Measurements from ENCODE around the gene SARDH. TPM values are rescaled to one million over a fixed set of nuclear protein-coding genes. Genes with fewer than 3 reads are reported as not detected.
A peak's percentile ranks its signal among the peaks of the same experiment; 100 is the strongest.

Gene SARDH
- total and polyA plus RNA-seq, 10 donors: 1.0 to 4.5 (median 2.3) TPM

- H3K4me1 ChIP-seq: peaks cover 8 to 23% (median 14%) of the 10 kb centered on the region in 6 donors
- intact Hi-C loops (cut with DNase I; ENCODE audit: low total_unique reads): no loop called here
- no peak for TF ChIP-seq POLR2AphosphoS5 (IDR thresholded peaks at IDR 0.05)
- no peak for TF ChIP-seq CTCF (IDR thresholded peaks at IDR 0.05 in 8 of 11, conservative IDR thresholded peaks at IDR 0.05 in 3 of 11)
- TF ChIP-seq POLR2A (IDR thresholded peaks at IDR 0.05): no peak
- DNase-seq: no peak
- H3K9me3 ChIP-seq: peaks cover 0 to 30% (median 25%) of the 10 kb centered on the region in 8 donors
- no peak overlapping the region for H3K4me3 ChIP-seq
- 47 to 78% (median 67%) methylated on average over 4 to 5 of the region's 5 CpGs for WGBS, 5 donors
- peaks cover 0 to 55% (median 0%) of the 10 kb centered on the region in 7 donors for H3K27me3 ChIP-seq (replicated peaks in 1 of 7)
- H3K36me3 ChIP-seq: no peaks in the 10 kb centered on the region
- no peak overlapping the region for H3K27ac ChIP-seq
Measured at GRCh38 chr9:133622555-133622954, 115.6 kb downstream of the SARDH start.

DNA sequence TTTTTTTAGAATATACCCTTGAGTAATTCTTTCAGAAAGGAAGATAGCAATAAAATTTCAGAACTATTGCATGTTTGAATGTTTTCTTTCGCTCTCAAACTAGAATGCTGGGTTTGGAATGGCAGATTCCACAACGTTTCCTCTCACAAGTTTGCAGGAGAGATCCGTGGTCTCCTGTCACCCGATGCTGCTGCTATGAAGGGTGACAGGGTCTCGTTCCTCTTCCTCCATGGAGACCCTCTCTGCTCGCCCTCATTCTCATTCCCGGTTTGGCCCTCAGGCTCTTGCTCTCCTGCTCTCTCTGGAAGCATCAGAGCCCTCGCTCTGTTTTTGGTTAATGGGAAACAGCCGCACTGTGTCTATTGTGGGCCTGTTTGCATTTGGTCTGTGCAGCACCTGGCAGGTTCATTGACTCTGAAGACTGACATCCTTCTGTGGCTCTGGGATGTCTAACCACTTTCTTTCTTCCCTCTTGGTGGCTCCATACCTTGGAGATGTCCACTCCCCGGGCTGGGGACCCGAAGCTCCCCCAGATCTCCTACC lies 116.4 kb downstream of the SARDH start:
- 74 to 81% (median 75%) methylated on average over 11 of the region's 11 CpGs for WGBS, 5 donors
- Histone ChIP-seq H3K27me3 (replicated peaks in 1 of 7) (peaks cover 0 to 62% (median 0%) of the 10 kb centered on the region in 7 donors), H3K4me3 (no peak overlapping the region), H3K9me3 (peaks cover 0 to 23% (median 20%) of the 10 kb centered on the region in 8 donors), H3K36me3 (no peaks in the 10 kb centered on the region), H3K4me1 (peaks cover 8 to 23% (median 14%) of the 10 kb centered on the region in 6 donors), H3K27ac (no peak overlapping the region)
- DNase-seq: no peak
- intact Hi-C loops (cut with DNase I; ENCODE audit: low total_unique reads): no loop called here
- TF ChIP-seq POLR2AphosphoS5 (IDR thresholded peaks at IDR 0.05) (no peak), CTCF (IDR thresholded peaks at IDR 0.05 in 8 of 11, conservative IDR thresholded peaks at IDR 0.05 in 3 of 11) (no peak), POLR2A (IDR thresholded peaks at IDR 0.05) (no peak)

DNA sequence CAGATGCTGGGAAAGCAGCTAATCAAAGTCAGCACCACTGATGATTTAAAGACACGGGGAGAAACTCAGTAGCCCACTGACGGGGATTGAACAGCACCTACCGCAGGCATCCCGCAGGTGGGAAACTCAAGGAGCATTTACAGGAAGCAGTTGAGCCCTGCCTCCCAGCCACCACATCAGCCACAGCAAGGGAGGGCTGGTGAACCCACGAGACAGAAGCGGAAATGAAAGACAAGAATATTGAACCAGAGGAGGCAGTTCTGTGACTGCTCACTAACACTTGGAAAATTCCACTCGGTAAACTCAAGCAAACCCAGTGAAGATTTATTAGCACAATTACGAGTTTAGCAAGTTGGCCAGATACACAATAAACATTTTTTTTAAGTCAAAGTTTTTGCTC lies 118.4 kb downstream of the SARDH start:
- intact Hi-C loops (cut with DNase I; ENCODE audit: low total_unique reads): no loop called here
- Histone ChIP-seq H3K9me3 (peaks cover 0 to 3% (median 0%) of the 10 kb centered on the region in 8 donors), H3K27me3 (replicated peaks in 1 of 7) (peaks cover 0 to 80% (median 6%) of the 10 kb centered on the region in 7 donors), H3K36me3 (no peaks in the 10 kb centered on the region), H3K4me3 (no peak overlapping the region), H3K4me1 (peaks cover 8 to 23% (median 14%) of the 10 kb centered on the region in 6 donors), H3K27ac (no peak overlapping the region)
- 7 to 18% (median 11%) methylated on average over 8 of the region's 8 CpGs for WGBS, 5 donors
- no peak for DNase-seq
- TF ChIP-seq POLR2A (IDR thresholded peaks at IDR 0.05) (no peak), CTCF (IDR thresholded peaks at IDR 0.05 in 8 of 11, conservative IDR thresholded peaks at IDR 0.05 in 3 of 11) (no peak), POLR2AphosphoS5 (IDR thresholded peaks at IDR 0.05) (peak in 1 of 3 donors; percentile 50)

DNA sequence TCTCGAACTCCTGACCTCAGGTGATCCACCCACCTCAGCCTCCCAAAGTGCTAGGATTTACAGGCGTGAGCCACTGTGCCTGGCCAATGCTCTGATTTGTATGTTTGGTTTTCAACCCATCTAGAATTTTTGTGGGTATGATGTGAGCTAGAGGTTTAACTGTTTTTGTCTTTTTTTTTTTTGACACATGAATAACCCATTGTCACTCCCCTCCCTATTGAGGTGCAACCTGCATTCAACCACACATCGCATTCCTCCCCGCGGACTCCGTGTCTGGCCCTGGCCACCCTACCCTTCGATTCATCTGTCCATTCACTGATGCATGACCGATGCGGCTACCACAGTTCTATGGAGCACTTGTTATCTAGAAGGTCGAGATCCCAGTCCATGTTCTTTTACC lies 119.4 kb downstream of the SARDH start:
- H3K4me1 ChIP-seq: peaks cover 8 to 23% (median 14%) of the 10 kb centered on the region in 6 donors
- H3K36me3 ChIP-seq: no peaks in the 10 kb centered on the region
- DNase-seq: no peak
- TF ChIP-seq POLR2A (IDR thresholded peaks at IDR 0.05) (no peak), CTCF (IDR thresholded peaks at IDR 0.05 in 8 of 11, conservative IDR thresholded peaks at IDR 0.05 in 3 of 11) (no peak), POLR2AphosphoS5 (IDR thresholded peaks at IDR 0.05) (no peak)
- intact Hi-C loops (cut with DNase I; ENCODE audit: low total_unique reads): no loop called here
- 82 to 90% (median 83%) methylated on average over 10 of the region's 10 CpGs for WGBS, 5 donors
- H3K4me3 ChIP-seq: no peak overlapping the region
- H3K9me3 ChIP-seq: no peaks in the 10 kb centered on the region
- H3K27ac ChIP-seq: no peak overlapping the region
- peaks cover 0 to 81% (median 9%) of the 10 kb centered on the region in 7 donors for H3K27me3 ChIP-seq (replicated peaks in 1 of 7)

Data from spleen (tissue), 11 donors.